DOHH2 (cell line): ENCODE measurements around the gene IQCF5.

Experiments used
- CTCF ChIP-seq: fragments of 200-600 bp; sonication (generic); IDR thresholded peaks from one replicate; pipeline ENCODE4 v1.5.1; 2014; ENCODE audit warnings: antibody characterized with exemption, mild to moderate bottlenecking, low read depth, low read length; ENCODE audit not compliant: poor library complexity, severe bottlenecking
- EZH2phosphoT487 ChIP-seq: fragments of 200-600 bp; sonication (generic); IDR thresholded peaks from 2 replicates; pipeline ENCODE4 v1.6.1; 2017; ENCODE audit warnings: borderline replicate concordance, mild to moderate bottlenecking, antibody characterized with exemption, low read length, moderate library complexity, mixed read lengths

DNA sequence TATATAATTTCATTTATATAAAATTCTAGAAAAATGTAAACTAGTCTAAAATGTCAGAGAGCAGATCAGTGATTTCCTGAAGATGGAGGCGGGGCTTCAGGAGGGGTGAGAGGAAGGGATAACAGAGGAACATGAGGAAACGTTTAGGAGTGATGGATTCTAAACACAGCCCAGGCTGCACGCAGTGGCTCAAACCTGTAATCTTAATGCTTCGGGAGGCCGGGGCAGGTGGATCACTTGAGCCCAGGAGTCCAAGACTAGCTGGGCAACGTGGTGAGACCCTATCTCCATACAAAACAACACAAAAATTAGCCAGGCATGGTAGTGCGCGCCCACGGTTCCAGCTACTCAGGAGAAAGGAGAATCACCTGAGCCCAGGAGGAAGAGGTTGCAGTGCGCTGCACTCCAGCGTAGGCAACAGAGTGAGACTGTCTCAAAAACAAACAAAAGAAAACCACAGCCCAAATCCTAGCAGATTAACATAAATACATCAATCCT is 45.7 kb upstream of the IQCF5 start:
- TF ChIP-seq CTCF (no peak), EZH2phosphoT487 (no peak)
